GM13976 (cell line): ENCODE data around the gene LRP1B.

ENCODE experiments used
- DNase-seq: peaks from one replicate; pipeline ENCODE4 v3.0.0; 2012; ENCODE audit warnings: low spot score
- CTCF ChIP-seq: IDR thresholded peaks from 2 replicates; pipeline ENCODE4 v1.5.1; 2012; ENCODE audit warnings: borderline replicate concordance, mild to moderate bottlenecking; ENCODE audit not compliant: insufficient read depth; ENCODE audit errors: extremely low read depth, missing control alignments, control extremely low read depth
- in situ Hi-C: fragments of 300-500 bp; cut with MboI; formaldehyde crosslinking; loops from one replicate; pipeline ENCODE4 v1.12.0; 2022; ENCODE audit warnings: low sequenced_read_pairs, mixed read lengths, inconsistent platforms; ENCODE audit not compliant: unreplicated experiment

The LRP1B gene

GRCh38 chr2:140734992-140735391 lies 1395.8 kb downstream of the LRP1B start:
- in situ Hi-C loops, result no loop called here
- no peak for DNase-seq
- no peak for TF ChIP-seq CTCF

- in situ Hi-C loops, result no loop called here
- no peak for DNase-seq
- no peak for TF ChIP-seq CTCF
Observed at GRCh38 chr2:140718999-140719398, 1411.8 kb downstream of the LRP1B start.

- in situ Hi-C loops, result no loop called here
- no peak for TF ChIP-seq CTCF
- DNase-seq, result no peak
Observed at GRCh38 chr2:140717481-140717880, 1413.3 kb downstream of the LRP1B start.

- TF ChIP-seq CTCF, result no peak
- in situ Hi-C loops, result no loop called here
Observed at GRCh38 chr2:140714586-140714985, 1416.2 kb downstream of the LRP1B start.

GRCh38 chr2:140711867-140712266 lies 1418.9 kb downstream of the LRP1B start:
- in situ Hi-C loops, result no loop called here
- no peak for DNase-seq
- TF ChIP-seq CTCF, result no peak

More at GRCh38 chr2:140714586-140714985, 1416.2 kb downstream of the LRP1B start:
- DNase-seq, result no peak

- no peak for DNase-seq
- no peak for TF ChIP-seq CTCF
- in situ Hi-C loops, result no loop called here
Observed at GRCh38 chr2:140701726-140702125, 1429.1 kb downstream of the LRP1B start.

- no peak for TF ChIP-seq CTCF
- in situ Hi-C loops, result no loop called here
- DNase-seq, result no peak
Observed at GRCh38 chr2:140698636-140699035, 1432.2 kb downstream of the LRP1B start.
